PC-9 (cell line): ENCODE data around the gene PRDM16. TPM values are rescaled to one million over a fixed set of nuclear protein-coding genes. Genes with fewer than 3 reads are reported as not detected.

Experiments used
- BruUV-seq: library from RNA; stranded (reverse); fragments of 400-500 nt; replicated peaks from 2 replicates; lab custom pipeline; 2021; lab: Mats Ljungman, UMichigan
- CTCF ChIA-PET: fragments of 300-600 bp; sonication (Branson Sonifier 250); formaldehyde crosslinking; loops from one replicate; lab custom pipeline; 2022; ENCODE audit warnings: antibody characterized with exemption; lab: Charles Lee
- POLR2A ChIA-PET: fragments of 300-600 bp; sonication (Branson Sonifier 250); formaldehyde crosslinking; loops from one replicate; lab custom pipeline; 2022; ENCODE audit warnings: antibody characterized with exemption; ENCODE audit not compliant: unreplicated experiment; lab: Charles Lee
- DNase-seq, 2 experiments: peaks; one replicate each; pipeline versions ENCODE4 v3.0.0 to v3.0.0-alpha.2; 2015 to 2022; ENCODE audit warnings: mixed read lengths in 1 of 2
- H2AFZ ChIP-seq: fragments of 200-600 bp; sonication (generic); 2 replicates; pipeline ENCODE4 v1.8.1; 2017; ENCODE audit warnings: antibody characterized with exemption
- H3F3A ChIP-seq: fragments of 200-600 bp; sonication (generic); 2 replicates; pipeline ENCODE4 v1.8.1; 2017; ENCODE audit warnings: antibody characterized with exemption, mild to moderate bottlenecking, low read depth; ENCODE audit not compliant: insufficient read depth
- H3K27ac ChIP-seq: fragments of 200-600 bp; sonication (generic); 2 replicates; pipeline ENCODE4 v1.6.1; 2016; ENCODE audit warnings: mixed run types
- H3K27me3 ChIP-seq: fragments of 200-600 bp; sonication (generic); 2 replicates; pipeline ENCODE4 v1.6.1; 2016; ENCODE audit warnings: low read depth, mixed run types; ENCODE audit not compliant: insufficient read depth
- H3K36me3 ChIP-seq: fragments of 200-600 bp; sonication (generic); 2 replicates; pipeline ENCODE4 v1.6.1; 2016; ENCODE audit warnings: low read depth, mixed run types
- H3K4me1 ChIP-seq: fragments of 200-600 bp; sonication (generic); replicated peaks from 2 replicates; pipeline ENCODE4 v1.6.1; 2016; ENCODE audit warnings: mixed run types; ENCODE audit not compliant: insufficient read depth
- H3K4me2 ChIP-seq: fragments of 200-600 bp; sonication (generic); 2 replicates; pipeline ENCODE4 v1.6.1; 2017; ENCODE audit warnings: mixed run types
- H3K4me3 ChIP-seq: fragments of 200-600 bp; sonication (generic); 2 replicates; pipeline ENCODE4 v1.6.1; 2016; ENCODE audit warnings: mixed run types
- H3K79me2 ChIP-seq: fragments of 200-600 bp; sonication (generic); 2 replicates; pipeline ENCODE4 v1.6.1; 2017; ENCODE audit warnings: low read depth, mixed run types
- H3K9me2 ChIP-seq: fragments of 200-600 bp; sonication (generic); 2 replicates; pipeline ENCODE4 v1.8.1; 2017; ENCODE audit warnings: mild to moderate bottlenecking; ENCODE audit not compliant: insufficient read depth
- H3K9me3 ChIP-seq: fragments of 200-600 bp; sonication (generic); 2 replicates; pipeline ENCODE4 v1.8.1; 2016; ENCODE audit warnings: low read depth; ENCODE audit not compliant: insufficient read depth
- H4K20me1 ChIP-seq: fragments of 200-600 bp; sonication (generic); 2 replicates; pipeline ENCODE4 v1.8.1; 2017; ENCODE audit not compliant: insufficient read depth
- EZH2 ChIP-seq: fragments of 200-600 bp; sonication (generic); IDR thresholded peaks from 2 replicates; pipeline ENCODE4 v1.8.0; 2017; ENCODE audit warnings: antibody characterized with exemption, low read depth
- intact Hi-C: fragments of 100-400 bp; cut with micrococcal nuclease; formaldehyde crosslinking; loops from one replicate; pipeline ENCODE4 v1.10.0; 2022; ENCODE audit not compliant: unreplicated experiment
- total RNA-seq: library from RNA; stranded (reverse); gene quantifications from 2 replicates; pipeline ENCODE4 v1.2.3, GENCODE V29; 2021
- TF ChIP-seq, protein P1 (sequence below): fragments of 200-600 bp; sonication (generic); conservative IDR thresholded peaks from 2 replicates; pipeline ENCODE4 v1.6.1; 2017; ENCODE audit warnings: mixed run types, antibody characterized with exemption, mild to moderate bottlenecking, moderate library complexity

The PRDM16 gene
- total RNA-seq, 1 experiment from 2014 or later, result not detected

DNA sequence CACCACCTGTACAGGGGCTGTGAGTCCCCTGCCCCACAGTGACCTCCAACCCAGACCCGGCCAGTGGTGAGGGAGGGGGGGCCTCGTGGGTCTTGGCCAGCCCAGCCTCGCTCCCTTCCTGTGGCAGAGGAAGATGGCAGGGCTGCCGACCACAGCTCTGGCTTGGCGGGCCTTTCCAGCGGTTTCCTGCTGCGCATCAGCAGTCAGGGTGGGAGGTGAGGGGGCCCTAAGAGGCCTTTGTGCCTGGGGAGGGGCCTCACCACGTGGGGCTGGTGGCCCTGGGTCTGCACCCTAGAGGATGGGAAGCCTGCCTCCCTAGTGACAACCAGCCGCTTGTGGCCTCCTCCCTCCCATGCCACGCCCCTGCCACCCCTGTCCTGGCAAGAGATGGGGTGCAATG, 312.9 kb downstream of the PRDM16 start:
- BruUV-seq, result no TSS peak
- no peaks in the 10 kb centered on the region for H3K79me2 ChIP-seq
- no peaks in the 10 kb centered on the region for H3K4me1 ChIP-seq
- H3K4me2 ChIP-seq, result no peak overlapping the region
- no peaks in the 10 kb centered on the region; the same call in 1 of the 2 replicates for H4K20me1 ChIP-seq
- CTCF ChIA-PET, result no interaction called here
- H3K9me3 ChIP-seq, result no peaks in the 10 kb centered on the region
- H3K27me3 ChIP-seq, result peaks cover 87% of the 10 kb centered on the region
- H3F3A ChIP-seq, result no peaks in the 10 kb centered on the region
- no peaks in the 10 kb centered on the region for H3K36me3 ChIP-seq
- intact Hi-C loops, result no loop called here
- H3K4me3 ChIP-seq, result no peak overlapping the region
- no peak overlapping the region for H3K27ac ChIP-seq
- DNase-seq, result no peak
- TF ChIP-seq EZH2, result no peak
- TF ChIP-seq, protein P1, sequence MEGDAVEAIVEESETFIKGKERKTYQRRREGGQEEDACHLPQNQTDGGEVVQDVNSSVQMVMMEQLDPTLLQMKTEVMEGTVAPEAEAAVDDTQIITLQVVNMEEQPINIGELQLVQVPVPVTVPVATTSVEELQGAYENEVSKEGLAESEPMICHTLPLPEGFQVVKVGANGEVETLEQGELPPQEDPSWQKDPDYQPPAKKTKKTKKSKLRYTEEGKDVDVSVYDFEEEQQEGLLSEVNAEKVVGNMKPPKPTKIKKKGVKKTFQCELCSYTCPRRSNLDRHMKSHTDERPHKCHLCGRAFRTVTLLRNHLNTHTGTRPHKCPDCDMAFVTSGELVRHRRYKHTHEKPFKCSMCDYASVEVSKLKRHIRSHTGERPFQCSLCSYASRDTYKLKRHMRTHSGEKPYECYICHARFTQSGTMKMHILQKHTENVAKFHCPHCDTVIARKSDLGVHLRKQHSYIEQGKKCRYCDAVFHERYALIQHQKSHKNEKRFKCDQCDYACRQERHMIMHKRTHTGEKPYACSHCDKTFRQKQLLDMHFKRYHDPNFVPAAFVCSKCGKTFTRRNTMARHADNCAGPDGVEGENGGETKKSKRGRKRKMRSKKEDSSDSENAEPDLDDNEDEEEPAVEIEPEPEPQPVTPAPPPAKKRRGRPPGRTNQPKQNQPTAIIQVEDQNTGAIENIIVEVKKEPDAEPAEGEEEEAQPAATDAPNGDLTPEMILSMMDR, result no peak
- POLR2A ChIA-PET, result no interaction called here
- H3K9me2 ChIP-seq, result no peaks in the 10 kb centered on the region
- H2AFZ ChIP-seq, result no peak overlapping the region

DNA sequence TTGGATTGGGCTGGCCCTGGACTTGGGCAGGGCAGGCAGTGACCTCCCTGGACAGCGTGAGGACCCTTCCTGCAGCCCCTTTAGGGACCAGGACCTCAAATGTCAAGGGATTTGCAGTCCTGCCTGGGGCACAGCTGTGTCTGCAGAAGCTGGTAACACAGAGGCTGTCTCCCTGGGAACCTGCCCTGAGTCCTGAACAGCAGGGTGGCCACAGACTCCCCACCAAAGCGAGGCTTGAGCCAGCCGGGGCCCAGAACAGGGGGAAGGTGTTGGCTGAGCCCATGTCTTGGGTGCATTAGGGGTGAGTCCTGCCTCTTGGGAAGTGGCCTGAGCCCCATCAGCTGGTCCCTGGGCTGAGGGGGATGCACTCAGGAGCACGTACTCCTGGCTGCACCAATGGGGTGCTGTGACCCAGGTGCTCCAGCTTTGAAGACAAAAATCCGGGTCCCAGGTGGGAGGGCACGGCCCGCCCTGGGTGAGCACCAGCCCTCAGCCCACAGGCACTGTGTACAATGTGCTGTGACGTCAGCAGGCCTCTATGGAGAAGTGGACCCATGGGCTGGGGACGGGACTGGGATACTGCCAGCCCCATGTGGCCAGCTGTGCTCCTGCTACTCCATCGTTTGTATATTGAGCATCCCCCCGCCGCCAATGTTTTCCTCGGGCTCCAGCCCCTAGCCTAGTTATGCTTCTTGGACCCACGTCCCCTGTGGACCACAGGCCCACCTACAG, 313.5 kb downstream of the PRDM16 start:
- H3K79me2 ChIP-seq, result no peaks in the 10 kb centered on the region
- intact Hi-C loops, result no loop called here
- H3K9me2 ChIP-seq, result no peaks in the 10 kb centered on the region
- H3K36me3 ChIP-seq, result no peaks in the 10 kb centered on the region
- ChIA-PET POLR2A (no interaction called here), CTCF (no interaction called here)
- no peak for DNase-seq
- H3K27ac ChIP-seq, result no peak overlapping the region
- H3K27me3 ChIP-seq, result peaks cover 87% of the 10 kb centered on the region
- H3K4me1 ChIP-seq, result no peaks in the 10 kb centered on the region
- no peaks in the 10 kb centered on the region for H3K9me3 ChIP-seq
- no peaks in the 10 kb centered on the region; the same call in 1 of the 2 replicates for H4K20me1 ChIP-seq
- TF ChIP-seq, protein P1, result no peak
- 0 out of 2 replicates have a peak, but pooled peaks have one; percentile 48 for TF ChIP-seq EZH2
- H2AFZ ChIP-seq, result no peak overlapping the region
- H3F3A ChIP-seq, result no peaks in the 10 kb centered on the region
- BruUV-seq, result no TSS peak
- no peak overlapping the region for H3K4me2 ChIP-seq
- H3K4me3 ChIP-seq, result no peak overlapping the region

DNA sequence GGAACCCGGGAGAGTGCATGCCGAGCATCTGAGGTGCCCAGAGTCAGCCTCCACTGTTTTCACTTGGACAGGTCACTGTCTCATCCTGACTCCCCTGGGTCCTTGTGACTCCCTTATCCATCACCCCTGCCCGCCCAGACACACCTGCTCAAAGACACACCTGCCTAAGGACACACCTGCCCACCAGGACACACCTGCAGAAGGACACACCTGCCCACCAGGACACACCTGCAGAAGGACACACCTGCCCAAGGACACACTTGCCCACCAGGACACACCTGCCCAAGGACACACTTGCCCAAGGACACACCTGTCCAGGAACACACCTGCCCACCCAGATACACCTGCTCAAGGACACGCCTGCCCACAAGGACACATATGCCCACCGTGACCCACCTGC, 314.7 kb downstream of the PRDM16 start:
- no peaks in the 10 kb centered on the region for H3K36me3 ChIP-seq

More for the DNA sequence above, 314.7 kb downstream of the PRDM16 start:
- CTCF ChIA-PET, result no interaction called here
- Histone ChIP-seq H3K27me3 (peaks cover 87% of the 10 kb centered on the region), H3K4me3 (no peak overlapping the region), H3K9me3 (no peaks in the 10 kb centered on the region), H3F3A (no peaks in the 10 kb centered on the region), H3K4me1 (no peaks in the 10 kb centered on the region), H4K20me1 (no peaks in the 10 kb centered on the region; the same call in 1 of the 2 replicates), H2AFZ (no peak overlapping the region), H3K9me2 (no peaks in the 10 kb centered on the region), H3K79me2 (no peaks in the 10 kb centered on the region), H3K27ac (no peak overlapping the region), H3K4me2 (no peak overlapping the region)
- DNase-seq, result no peak
- POLR2A ChIA-PET, result no interaction called here
- TF ChIP-seq, protein P1, result no peak
- TF ChIP-seq EZH2, result no peak
- intact Hi-C loops, result no loop called here
- no TSS peak for BruUV-seq
